ENCODE results near the gene SLC43A2.

The SLC43A2 gene

DNA sequence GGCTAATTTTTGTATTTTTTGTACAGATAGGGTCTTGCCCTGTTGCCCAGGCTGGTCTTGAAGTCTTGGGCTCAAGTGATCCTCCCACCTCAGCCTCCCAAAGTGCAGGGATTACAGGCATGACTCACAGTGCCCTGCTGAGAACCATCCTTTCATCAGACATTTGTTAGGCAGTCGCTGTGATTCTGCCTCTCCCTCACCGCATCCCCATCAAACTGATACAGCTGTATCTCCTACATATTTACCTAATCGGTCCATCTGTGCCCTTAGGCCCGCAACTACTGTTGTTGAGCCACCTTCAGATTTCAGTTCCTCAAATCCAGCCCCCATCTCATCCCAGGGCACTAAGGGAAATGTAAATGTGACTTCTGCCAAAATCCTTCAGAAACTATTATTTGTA is 2.0 kb upstream of the SLC43A2 start (continued):
- TF ChIP-seq ZNF174 (tag by site-specific recombination; IDR thresholded peaks at IDR 0.05) = no peak
- no peak for TF ChIP-seq ZNF302 (tag by site-specific recombination; IDR thresholded peaks at IDR 0.05; ENCODE audit: low read depth)
- TF ChIP-seq KLF7 (tag by site-specific recombination; IDR thresholded peaks at IDR 0.05; ENCODE audit: borderline replicate concordance) = no peak
- no peak for TF ChIP-seq ZNF837 (tag by site-specific recombination; IDR thresholded peaks at IDR 0.05)
- TF ChIP-seq SCRT2 (tag by site-specific recombination; IDR thresholded peaks at IDR 0.05) = no peak
- TF ChIP-seq SCRT1 (tag by site-specific recombination; IDR thresholded peaks at IDR 0.05; ENCODE audit: borderline replicate concordance) = no peak
- TF ChIP-seq ZNF341 (tag by site-specific recombination; IDR thresholded peaks at IDR 0.05; ENCODE audit: low read depth) = no peak
- TF ChIP-seq PRDM6 (tag by site-specific recombination; IDR thresholded peaks at IDR 0.05) = no peak
- TF ChIP-seq SP7 (tag by site-specific recombination; IDR thresholded peaks at IDR 0.05) = peak; percentile 71
- TF ChIP-seq ZNF560 (tag by site-specific recombination; IDR thresholded peaks at IDR 0.05; ENCODE audit: borderline replicate concordance) = no peak
- TF ChIP-seq ZNF175 (tag by site-specific recombination; IDR thresholded peaks at IDR 0.05) = no peak
- TF ChIP-seq, protein P1, sequence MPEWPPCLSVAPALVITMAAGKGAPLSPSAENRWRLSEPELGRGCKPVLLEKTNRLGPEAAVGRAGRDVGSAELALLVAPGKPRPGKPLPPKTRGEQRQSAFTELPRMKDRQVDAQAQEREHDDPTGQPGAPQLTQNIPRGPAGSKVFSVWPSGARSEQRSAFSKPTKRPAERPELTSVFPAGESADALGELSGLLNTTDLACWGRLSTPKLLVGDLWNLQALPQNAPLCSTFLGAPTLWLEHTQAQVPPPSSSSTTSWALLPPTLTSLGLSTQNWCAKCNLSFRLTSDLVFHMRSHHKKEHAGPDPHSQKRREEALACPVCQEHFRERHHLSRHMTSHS (tag by site-specific recombination; IDR thresholded peaks at IDR 0.05) = no peak
- TF ChIP-seq, protein P2, sequence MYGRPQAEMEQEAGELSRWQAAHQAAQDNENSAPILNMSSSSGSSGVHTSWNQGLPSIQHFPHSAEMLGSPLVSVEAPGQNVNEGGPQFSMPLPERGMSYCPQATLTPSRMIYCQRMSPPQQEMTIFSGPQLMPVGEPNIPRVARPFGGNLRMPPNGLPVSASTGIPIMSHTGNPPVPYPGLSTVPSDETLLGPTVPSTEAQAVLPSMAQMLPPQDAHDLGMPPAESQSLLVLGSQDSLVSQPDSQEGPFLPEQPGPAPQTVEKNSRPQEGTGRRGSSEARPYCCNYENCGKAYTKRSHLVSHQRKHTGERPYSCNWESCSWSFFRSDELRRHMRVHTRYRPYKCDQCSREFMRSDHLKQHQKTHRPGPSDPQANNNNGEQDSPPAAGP (tag by site-specific recombination; IDR thresholded peaks at IDR 0.05) = peak; percentile 25; the same call in 1 of the 2 replicates
- TF ChIP-seq ZNF792 (tag by site-specific recombination; IDR thresholded peaks at IDR 0.05) = no peak
- TF ChIP-seq ZNF843 (tag by site-specific recombination; IDR thresholded peaks at IDR 0.05) = no peak
- TF ChIP-seq ZNF155 (tag by site-specific recombination; IDR thresholded peaks at IDR 0.05) = no peak
- TF ChIP-seq, protein P3, sequence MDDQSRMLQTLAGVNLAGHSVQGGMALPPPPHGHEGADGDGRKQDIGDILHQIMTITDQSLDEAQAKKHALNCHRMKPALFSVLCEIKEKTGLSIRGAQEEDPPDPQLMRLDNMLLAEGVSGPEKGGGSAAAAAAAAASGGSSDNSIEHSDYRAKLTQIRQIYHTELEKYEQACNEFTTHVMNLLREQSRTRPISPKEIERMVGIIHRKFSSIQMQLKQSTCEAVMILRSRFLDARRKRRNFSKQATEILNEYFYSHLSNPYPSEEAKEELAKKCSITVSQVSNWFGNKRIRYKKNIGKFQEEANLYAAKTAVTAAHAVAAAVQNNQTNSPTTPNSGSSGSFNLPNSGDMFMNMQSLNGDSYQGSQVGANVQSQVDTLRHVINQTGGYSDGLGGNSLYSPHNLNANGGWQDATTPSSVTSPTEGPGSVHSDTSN (CRISPR knock-in tag; IDR thresholded peaks at IDR 0.05) = no peak
- TF ChIP-seq ZNF24 (tag by site-specific recombination; IDR thresholded peaks at IDR 0.05) = 0 out of 2 replicates have a peak, but pooled peaks have one; percentile 54
- TF ChIP-seq ZNF121 (tag by site-specific recombination; IDR thresholded peaks at IDR 0.05) = peak; percentile 92
- TF ChIP-seq ZNF707 (tag by site-specific recombination; IDR thresholded peaks at IDR 0.05) = no peak
- TF ChIP-seq HOXA7 (CRISPR knock-in tag; IDR thresholded peaks at IDR 0.05; ENCODE audit: borderline replicate concordance) = no peak
- TF ChIP-seq ELK4 (IDR thresholded peaks at IDR 0.05; ENCODE audit: borderline replicate concordance, low read depth, low read length) = no peak
- peak; percentile 14; the same call in 1 of the 2 replicates for TF ChIP-seq KLF9 (tag by site-specific recombination; IDR thresholded peaks at IDR 0.05; ENCODE audit: low read depth)
- TF ChIP-seq ZNF248 (tag by site-specific recombination; IDR thresholded peaks at IDR 0.05) = no peak
- TF ChIP-seq WT1 (tag by site-specific recombination; IDR thresholded peaks at IDR 0.05) = peak; percentile 54; the same call in 1 of the 2 replicates
- 0 out of 2 replicates have a peak, but pooled peaks have one; percentile 18 for TF ChIP-seq ZNF324 (tag by site-specific recombination; IDR thresholded peaks at IDR 0.05)
- TF ChIP-seq ZNF626 (tag by site-specific recombination; IDR thresholded peaks at IDR 0.05) = no peak
- TF ChIP-seq ZNF157 (tag by site-specific recombination; IDR thresholded peaks at IDR 0.05) = no peak
- no peak for TF ChIP-seq PRDM1 (tag by site-specific recombination; IDR thresholded peaks at IDR 0.05)
- no peak for TF ChIP-seq ZNF701 (tag by site-specific recombination; IDR thresholded peaks at IDR 0.05)
- no peak for TF ChIP-seq ZNF311 (tag by site-specific recombination; IDR thresholded peaks at IDR 0.05; ENCODE audit: borderline replicate concordance)
- no peak for TF ChIP-seq ZBTB20 (tag by site-specific recombination; IDR thresholded peaks at IDR 0.05)
- no peak for TF ChIP-seq YY2 (tag by site-specific recombination; IDR thresholded peaks at IDR 0.05)
- TF ChIP-seq ZNF785 (tag by site-specific recombination; IDR thresholded peaks at IDR 0.05) = no peak
- no peak for TF ChIP-seq ZNF548 (tag by site-specific recombination; IDR thresholded peaks at IDR 0.05)
- TF ChIP-seq FEZF1 (tag by site-specific recombination; IDR thresholded peaks at IDR 0.05) = no peak
- TF ChIP-seq ATF2 (tag by site-specific recombination; IDR thresholded peaks at IDR 0.05; ENCODE audit: low read depth) = no peak
